Gastroesophageal sphincter (tissue), 4 donors: ENCODE measurements around the gene TEPSIN. TPM values are rescaled to one million over a fixed set of nuclear protein-coding genes. Genes with fewer than 3 reads are reported as not detected.

Experiments
- ATAC-seq: fragments of 150-250 bp; one replicate; pipeline ENCODE4 v1.9.1; 2016; ENCODE audit warnings: mild to moderate bottlenecking, moderate library complexity
- H3K27ac ChIP-seq, 4 donors: fragments of 200-600 bp; sonication (generic) in 3 of 4; 1 replicate in 3 of 4; 2 replicates in 1 of 4; pipeline ENCODE4 v1.5.1; 2016 to 2019
- H3K27me3 ChIP-seq: fragments of 200-600 bp; sonication (generic); one replicate; pipeline ENCODE4 v1.5.1; 2019
- H3K36me3 ChIP-seq, 2 donors: fragments of 200-600 bp; sonication (generic); one replicate each; pipeline ENCODE4 v1.5.1; 2019; ENCODE audit warnings: control low read depth in 1 of 2
- H3K4me1 ChIP-seq, 3 donors: fragments of 200-600 bp; sonication (generic); 1 replicate in 2 of 3; 2 replicates in 1 of 3; pipeline ENCODE4 v1.5.1; 2016 to 2019; ENCODE audit warnings: control low read depth in 2 of 3
- H3K4me3 ChIP-seq, 2 donors: fragments of 200-600 bp; sonication (generic); one replicate each; pipeline ENCODE4 v1.5.1; 2019; ENCODE audit warnings: mild to moderate bottlenecking in 1 of 2, moderate library complexity in 1 of 2
- H3K9me3 ChIP-seq, 3 donors: fragments of 200-600 bp; sonication (generic); one replicate each; pipeline ENCODE4 v1.5.1; 2017 to 2019; ENCODE audit warnings: control low read depth in 2 of 3
- EP300 ChIP-seq: sonication (generic); formaldehyde crosslinking; IDR thresholded peaks from one replicate; pipeline ENCODE4 v1.6.1; 2017; ENCODE audit warnings: antibody characterized with exemption, mild to moderate bottlenecking
- POLR2A ChIP-seq, 2 donors: fragments of 450-650 bp; IDR thresholded peaks; one replicate each; pipeline ENCODE4 v1.6.1; 2017; ENCODE audit warnings: antibody characterized with exemption in 2 of 2, mild to moderate bottlenecking in 2 of 2, moderate library complexity in 1 of 2
- POLR2AphosphoS5 ChIP-seq: sonication (generic); formaldehyde crosslinking; IDR thresholded peaks from one replicate; pipeline ENCODE4 v1.6.1; 2017; ENCODE audit warnings: antibody characterized with exemption
- WGBS, 2 donors: methylation state at CpG; one replicate each; pipeline ENCODE4 v1.1.5; 2018; ENCODE audit warnings: low coverage in 1 of 2; 5-methylcytosine and 5-hydroxymethylcytosine counted together
- total RNA-seq, 4 donors: library from RNA; depleted of rRNA; stranded (reverse); fragments of >200 nt; gene quantifications; one replicate each; pipeline ENCODE4 v1.1.0, GENCODE V29; 2016
- TF ChIP-seq, protein P1 (sequence below), 4 experiments: fragments of 200-600 bp in 2 of 4; fragments of 450-650 bp in 2 of 4; sonication (generic) in 1 of 4; IDR thresholded peaks; one replicate each; pipeline ENCODE4 v1.5.1; 2017 to 2019; ENCODE audit warnings: antibody characterized with exemption in 4 of 4, mild to moderate bottlenecking in 2 of 4, moderate library complexity in 2 of 4

The TEPSIN gene
- total RNA-seq, 4 donors from 2014 or later = 8.0 to 43.0 (median 23.5) TPM

DNA sequence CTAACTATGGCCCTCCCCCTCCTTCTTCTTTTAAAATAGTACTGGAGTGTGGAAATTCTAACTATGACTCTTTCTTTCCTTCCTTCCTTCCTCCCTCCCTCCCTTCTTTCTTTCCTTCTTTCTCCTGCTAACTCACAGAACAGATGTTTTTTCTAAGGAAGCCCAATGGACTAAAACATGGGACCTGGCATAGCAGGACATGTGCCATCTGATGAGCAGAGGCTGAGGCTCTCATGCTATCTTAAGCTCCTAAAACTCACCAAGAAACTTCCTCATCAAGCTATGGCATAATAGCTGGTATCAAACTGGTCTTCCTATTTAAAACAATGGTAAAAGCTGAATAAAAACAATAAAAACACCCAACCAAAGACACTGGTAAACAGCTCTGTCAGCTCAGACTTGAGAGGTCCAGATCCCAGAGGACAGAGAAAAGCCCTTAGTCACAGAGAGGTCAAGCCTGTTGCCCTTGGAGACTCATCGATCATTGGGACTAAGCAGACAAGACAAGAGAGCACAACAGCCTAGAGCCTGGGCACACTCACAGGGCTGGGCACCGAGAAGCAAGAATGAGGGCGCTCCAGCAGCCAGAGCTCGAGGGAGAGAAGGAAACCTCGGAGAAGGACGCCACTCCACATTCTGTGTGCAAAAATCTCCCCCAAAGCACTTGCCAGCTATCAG, 28.7 kb upstream of the TEPSIN start:
- Histone ChIP-seq H3K36me3 (peaks cover 0 to 97% of the 10 kb centered on the region in 2 donors), H3K27ac (no peak overlapping the region), H3K27me3 (no peaks in the 10 kb centered on the region), H3K9me3 (no peaks in the 10 kb centered on the region), H3K4me3 (no peak overlapping the region), H3K4me1 (no peaks in the 10 kb centered on the region)
- WGBS, 2 donors = 76 to 85% methylated on average over 2 to 6 of the region's 6 CpGs
- TF ChIP-seq EP300 (no peak), POLR2A (IDR thresholded peaks at IDR 0.05) (no peak), POLR2AphosphoS5 (no peak)
- TF ChIP-seq, protein P1, sequence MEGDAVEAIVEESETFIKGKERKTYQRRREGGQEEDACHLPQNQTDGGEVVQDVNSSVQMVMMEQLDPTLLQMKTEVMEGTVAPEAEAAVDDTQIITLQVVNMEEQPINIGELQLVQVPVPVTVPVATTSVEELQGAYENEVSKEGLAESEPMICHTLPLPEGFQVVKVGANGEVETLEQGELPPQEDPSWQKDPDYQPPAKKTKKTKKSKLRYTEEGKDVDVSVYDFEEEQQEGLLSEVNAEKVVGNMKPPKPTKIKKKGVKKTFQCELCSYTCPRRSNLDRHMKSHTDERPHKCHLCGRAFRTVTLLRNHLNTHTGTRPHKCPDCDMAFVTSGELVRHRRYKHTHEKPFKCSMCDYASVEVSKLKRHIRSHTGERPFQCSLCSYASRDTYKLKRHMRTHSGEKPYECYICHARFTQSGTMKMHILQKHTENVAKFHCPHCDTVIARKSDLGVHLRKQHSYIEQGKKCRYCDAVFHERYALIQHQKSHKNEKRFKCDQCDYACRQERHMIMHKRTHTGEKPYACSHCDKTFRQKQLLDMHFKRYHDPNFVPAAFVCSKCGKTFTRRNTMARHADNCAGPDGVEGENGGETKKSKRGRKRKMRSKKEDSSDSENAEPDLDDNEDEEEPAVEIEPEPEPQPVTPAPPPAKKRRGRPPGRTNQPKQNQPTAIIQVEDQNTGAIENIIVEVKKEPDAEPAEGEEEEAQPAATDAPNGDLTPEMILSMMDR (IDR thresholded peaks at IDR 0.05) = no peak
- ATAC-seq = no peak

DNA sequence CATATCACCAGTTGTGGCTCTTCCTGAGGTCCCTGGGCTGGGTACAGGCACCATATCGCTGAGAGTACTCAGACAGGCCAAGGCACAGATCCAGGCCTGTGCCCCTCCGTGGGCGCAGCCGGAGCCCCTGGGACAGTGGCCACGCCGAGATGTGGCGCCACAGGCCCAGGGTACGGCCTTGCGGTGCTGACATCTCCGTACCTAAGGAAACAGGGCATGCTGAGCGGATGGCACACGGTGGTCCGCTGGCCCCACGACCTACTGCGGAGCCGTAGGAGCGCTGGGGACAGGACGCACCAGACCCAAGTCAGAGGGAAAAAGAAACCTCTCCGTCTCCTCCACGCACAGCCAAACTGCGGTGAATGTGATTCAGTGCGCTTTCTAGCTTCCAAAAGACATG, 26.7 kb upstream of the TEPSIN start:
- Histone ChIP-seq H3K9me3 (no peaks in the 10 kb centered on the region), H3K27ac (no peak overlapping the region), H3K27me3 (no peaks in the 10 kb centered on the region), H3K4me3 (no peak overlapping the region), H3K36me3 (peaks cover 0 to 97% of the 10 kb centered on the region in 2 donors), H3K4me1 (no peaks in the 10 kb centered on the region)
- no peak for ATAC-seq
- 98% methylated on average over 10 of the region's 22 CpGs; no CpG with 5 or more reads in 1 of the 2 donors for WGBS, 2 donors
- no peak for TF ChIP-seq POLR2AphosphoS5
- no peak for TF ChIP-seq EP300
- no peak for TF ChIP-seq POLR2A (IDR thresholded peaks at IDR 0.05)
- TF ChIP-seq, protein P1 (IDR thresholded peaks at IDR 0.05) = no peak

DNA sequence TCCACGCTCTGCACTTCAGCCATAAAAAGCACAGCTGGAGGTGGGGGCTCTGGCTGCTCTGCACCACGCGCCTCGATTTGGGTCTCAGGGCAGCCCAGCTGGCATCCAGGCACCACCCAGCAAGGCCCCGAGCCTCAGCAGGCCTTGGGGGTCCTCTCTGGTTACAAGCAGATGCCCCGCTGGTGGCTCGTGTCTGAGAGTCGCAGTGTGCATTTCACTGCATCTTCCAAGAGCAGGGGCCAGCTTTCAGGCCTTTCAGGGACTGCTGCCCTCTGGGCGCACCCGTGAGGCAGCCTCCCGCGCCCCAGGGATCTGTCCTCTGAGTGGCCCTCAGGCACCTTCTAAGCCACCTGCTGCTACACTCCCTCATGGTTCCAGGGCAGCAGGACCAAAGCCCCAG, 25.8 kb upstream of the TEPSIN start:
- ATAC-seq = no peak
- WGBS, 2 donors = 93 to 96% methylated on average over 3 to 5 of the region's 12 CpGs
- H3K9me3 ChIP-seq = no peaks in the 10 kb centered on the region
- H3K4me3 ChIP-seq = no peak overlapping the region
- H3K36me3 ChIP-seq = peaks cover 0 to 97% of the 10 kb centered on the region in 2 donors
- no peaks in the 10 kb centered on the region for H3K27me3 ChIP-seq
- TF ChIP-seq POLR2AphosphoS5 (no peak), EP300 (no peak), POLR2A (IDR thresholded peaks at IDR 0.05) (no peak)
- TF ChIP-seq, protein P1 (IDR thresholded peaks at IDR 0.05) = no peak
- H3K27ac ChIP-seq = no peak overlapping the region
- no peaks in the 10 kb centered on the region for H3K4me1 ChIP-seq

DNA sequence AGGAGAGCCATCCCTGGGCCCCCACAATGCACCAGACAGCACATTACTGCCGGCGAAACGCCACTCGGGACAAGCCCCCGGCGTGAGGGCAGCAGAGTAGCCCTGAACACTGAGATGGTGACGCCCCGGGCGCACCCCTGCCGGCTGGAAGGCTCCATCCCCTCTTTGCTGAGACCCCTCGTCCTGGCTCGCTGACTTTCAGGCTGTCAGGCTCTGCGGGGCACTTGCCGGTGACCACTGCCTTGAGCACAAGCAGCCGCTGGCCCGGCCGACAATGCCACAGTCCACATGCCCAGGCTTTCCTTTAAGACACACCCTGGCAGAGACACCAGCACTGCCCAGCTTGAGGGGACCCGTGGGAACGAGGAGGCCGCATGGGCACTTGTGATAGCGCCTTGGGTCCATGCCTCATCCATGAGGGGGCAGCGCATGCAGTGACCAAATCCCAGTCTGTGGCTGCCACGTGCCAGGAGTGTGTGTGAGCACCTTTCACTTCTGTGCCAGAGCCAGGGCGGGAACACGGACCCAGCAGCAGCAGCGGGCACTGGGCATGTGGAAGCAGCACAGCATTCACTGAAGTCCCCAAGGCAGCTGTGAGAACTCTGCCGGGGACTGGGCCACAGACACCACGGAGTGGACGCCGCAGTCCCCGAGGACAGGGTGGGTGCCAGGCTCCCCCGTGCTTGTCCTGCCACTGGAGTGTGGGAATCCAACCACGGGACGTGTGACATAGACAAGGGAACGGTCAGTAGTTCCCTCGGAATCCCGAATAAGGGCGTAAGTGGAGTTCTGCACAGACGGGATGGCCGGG, 24.7 kb upstream of the TEPSIN start:
- no peak for ATAC-seq
- no peak for TF ChIP-seq POLR2A (IDR thresholded peaks at IDR 0.05)
- TF ChIP-seq EP300 = no peak
- TF ChIP-seq POLR2AphosphoS5 = no peak
- TF ChIP-seq, protein P1 (IDR thresholded peaks at IDR 0.05) = no peak
- Histone ChIP-seq H3K9me3 (no peaks in the 10 kb centered on the region), H3K36me3 (peaks cover 0 to 97% of the 10 kb centered on the region in 2 donors), H3K4me3 (no peak overlapping the region), H3K27me3 (no peaks in the 10 kb centered on the region), H3K27ac (no peak overlapping the region), H3K4me1 (no peaks in the 10 kb centered on the region)
- WGBS, 2 donors = 84 to 91% methylated on average over 4 to 12 of the region's 40 CpGs
